Keratinocyte (primary cell): ENCODE results near the gene AGAP1. TPM values are rescaled to one million over a fixed set of nuclear protein-coding genes. Genes with fewer than 3 reads are reported as not detected.

Source experiments
- DNase-seq: peaks from one replicate; pipeline ENCODE4 v3.0.0-alpha.2; 2011; ENCODE audit warnings: low read depth, missing footprints, low spot score
- FAIRE-seq: peaks from 2 replicates; lab custom pipeline; 2011; peaks lifted over from hg19 to GRCh38; lab: Jason Lieb, UNC
- H2AFZ ChIP-seq: 2 replicates; pipeline ENCODE4 v1.6.0; 2012; ENCODE audit warnings: low read length, control low read depth, inconsistent platforms; ENCODE audit not compliant: control insufficient read depth
- H3K27ac ChIP-seq: 2 replicates; pipeline ENCODE4 v1.5.1; 2011; ENCODE audit warnings: low read length; ENCODE audit not compliant: control insufficient read depth, insufficient read depth
- H3K27me3 ChIP-seq: 3 replicates; pipeline ENCODE4 v1.6.0; 2011; ENCODE audit warnings: low read length; ENCODE audit not compliant: control insufficient read depth, insufficient read depth; ENCODE audit errors: extremely low read depth
- H3K36me3 ChIP-seq, 2 experiments: 2 replicates in 1 of 2; 3 replicates in 1 of 2; pipeline ENCODE4 v1.5.1; 2011; ENCODE audit warnings: low read length in 2 of 2, mild to moderate bottlenecking in 1 of 2; ENCODE audit not compliant: control insufficient read depth in 2 of 2, insufficient read depth in 2 of 2; ENCODE audit errors: extremely low read depth in 1 of 2
- H3K4me1 ChIP-seq: 3 replicates; pipeline ENCODE4 v1.5.1; 2011; ENCODE audit warnings: low read length; ENCODE audit not compliant: control insufficient read depth, insufficient read depth; ENCODE audit errors: extremely low read depth
- H3K4me2 ChIP-seq: 3 replicates; pipeline ENCODE4 v1.6.0; 2011; ENCODE audit warnings: low read depth, low read length; ENCODE audit not compliant: control insufficient read depth, insufficient read depth; ENCODE audit errors: extremely low read depth
- H3K4me3 ChIP-seq, 3 experiments: fragments of 200-600 bp in 1 of 3; sonication (generic) in 1 of 3; 2 replicates in 2 of 3; 3 replicates in 1 of 3; pipeline ENCODE4 v1.5.1; 2011 to 2016; ENCODE audit warnings: low read length in 3 of 3, mild to moderate bottlenecking in 3 of 3, control low read depth in 2 of 3, inconsistent platforms in 1 of 3, low read depth in 1 of 3, mixed read lengths in 1 of 3, mixed run types in 1 of 3, moderate library complexity in 1 of 3; ENCODE audit not compliant: control insufficient read depth in 2 of 3, insufficient read depth in 2 of 3; ENCODE audit errors: extremely low read depth in 1 of 3
- H3K79me2 ChIP-seq: 2 replicates; pipeline ENCODE4 v1.6.0; 2012; ENCODE audit warnings: low read length; ENCODE audit not compliant: control insufficient read depth, insufficient read depth
- H3K9ac ChIP-seq: 3 replicates; pipeline ENCODE4 v1.6.0; 2011; ENCODE audit warnings: low read length; ENCODE audit not compliant: control insufficient read depth, insufficient read depth; ENCODE audit errors: extremely low read depth
- H3K9me1 ChIP-seq: 3 replicates; pipeline ENCODE4 v1.6.0; 2011; ENCODE audit warnings: low read length; ENCODE audit not compliant: control insufficient read depth, insufficient read depth; ENCODE audit errors: extremely low read depth
- H3K9me3 ChIP-seq: 2 replicates; pipeline ENCODE4 v1.5.1; 2012; ENCODE audit warnings: low read depth, low read length; ENCODE audit not compliant: control insufficient read depth
- H4K20me1 ChIP-seq: 3 replicates; pipeline ENCODE4 v1.6.0; 2011; ENCODE audit warnings: low read length; ENCODE audit not compliant: control insufficient read depth, insufficient read depth; ENCODE audit errors: extremely low read depth
- CTCF ChIP-seq, 3 experiments: IDR thresholded peaks in 1 of 3; conservative IDR thresholded peaks in 1 of 3; optimal IDR thresholded peaks in 1 of 3; 2 replicates in 2 of 3; 3 replicates in 1 of 3; pipeline versions ENCODE3 to v1.5.1; 2011; ENCODE audit warnings: low read length in 3 of 3, mild to moderate bottlenecking in 3 of 3, moderate library complexity in 2 of 3, control low read depth in 1 of 3, inconsistent platforms in 1 of 3; ENCODE audit not compliant: insufficient read depth in 2 of 3; ENCODE audit errors: extremely low read depth in 1 of 3
- EZH2 ChIP-seq: IDR thresholded peaks from one replicate; pipeline ENCODE4 v1.6.1; 2012; ENCODE audit warnings: inconsistent platforms, mild to moderate bottlenecking, low read length, moderate library complexity
- dilution Hi-C: fragments of 300-500 bp; cut with MboI; formaldehyde crosslinking; loops from one replicate; pipeline ENCODE4 v1.7.0; 2020; ENCODE audit warnings: low sequenced_read_pairs; ENCODE audit not compliant: extremely low pct_ligation_motif_present
- polyA plus RNA-seq, 5 experiments: library from polyadenylated mRNA; depleted of rRNA in 3 of 5; stranded (reverse) in 3 of 5; stranded (forward) in 1 of 5; unstranded in 1 of 5; fragments of >200 nt; gene quantifications; 1 replicate in 1 of 5; 2 replicates in 3 of 5; 3 replicates in 1 of 5; pipeline versions ENCODE4 v1.2.1 to v1.2.3, GENCODE V29; 2011 to 2012; ENCODE audit warnings: missing spikeins in 2 of 5, low read depth in 1 of 5, low replicate concordance in 1 of 5

Gene AGAP1
- polyA plus RNA-seq, 1 donor (not counting 4 experiments of a cell fraction or from before 2014, with no cell fraction given): 12.6 TPM

GRCh38 chr2:235935773-235936172 lies 441.9 kb downstream of the AGAP1 start:
- no peaks in the 10 kb centered on the region for H3K9me1 ChIP-seq
- dilution Hi-C loops: no loop called here
- H3K4me3 ChIP-seq: no peak overlapping the region
- H4K20me1 ChIP-seq: no peaks in the 10 kb centered on the region
- TF ChIP-seq CTCF (optimal IDR thresholded peaks at IDR 0.05 in 1 of 3, IDR thresholded peaks at IDR 0.05 in 1 of 3, conservative IDR thresholded peaks at IDR 0.05 in 1 of 3; ENCODE audit: extremely low read depth in 1 of 3, insufficient read depth in 2 of 3, low read length in 3 of 3) (no peak), EZH2 (no peak)
- no peaks in the 10 kb centered on the region for H3K79me2 ChIP-seq
- DNase-seq (no peak), FAIRE-seq (no peak)
- H3K9me3 ChIP-seq: no peaks in the 10 kb centered on the region
- H3K36me3 ChIP-seq: peaks cover 0 to 4% of the 10 kb centered on the region in 2 experiments
- H3K4me1 ChIP-seq: no peaks in the 10 kb centered on the region
- H3K27me3 ChIP-seq: no peaks in the 10 kb centered on the region
- no peak overlapping the region for H3K4me2 ChIP-seq
- H2AFZ ChIP-seq: no peak overlapping the region
- no peak overlapping the region for H3K9ac ChIP-seq
- H3K27ac ChIP-seq: no peak overlapping the region

- TF ChIP-seq EZH2 (no peak), CTCF (optimal IDR thresholded peaks at IDR 0.05 in 1 of 3, IDR thresholded peaks at IDR 0.05 in 1 of 3, conservative IDR thresholded peaks at IDR 0.05 in 1 of 3; ENCODE audit: extremely low read depth in 1 of 3, insufficient read depth in 2 of 3, low read length in 3 of 3) (peak; percentile 35 to 47 (median 40))
- no peak for FAIRE-seq
These were observed 442.6 kb downstream of the AGAP1 start for GRCh38 chr2:235936493-235936892.

More at GRCh38 chr2:235936493-235936892, 442.6 kb downstream of the AGAP1 start:
- H3K9me1 ChIP-seq: no peaks in the 10 kb centered on the region
- H2AFZ ChIP-seq: no peak overlapping the region
- peaks cover 0 to 4% of the 10 kb centered on the region in 2 experiments for H3K36me3 ChIP-seq
- no peaks in the 10 kb centered on the region for H3K79me2 ChIP-seq
- DNase-seq: no peak
- H3K27me3 ChIP-seq: no peaks in the 10 kb centered on the region
- no peak overlapping the region for H3K4me2 ChIP-seq
- H4K20me1 ChIP-seq: no peaks in the 10 kb centered on the region
- H3K9ac ChIP-seq: no peak overlapping the region
- no peak overlapping the region for H3K4me3 ChIP-seq
- no peak overlapping the region for H3K27ac ChIP-seq
- no peaks in the 10 kb centered on the region for H3K9me3 ChIP-seq
- H3K4me1 ChIP-seq: no peaks in the 10 kb centered on the region
- dilution Hi-C loops: no loop called here
